IMR-90 (cell line): Measurements from ENCODE around the gene PDGFRA. TPM values are rescaled to one million over a fixed set of nuclear protein-coding genes. Genes with fewer than 3 reads are reported as not detected.

Source experiments
- ATAC-seq: fragments of 200-7000 bp; cut with Tn5 transposase; 2 replicates; pipeline ENCODE4 v1.9.1; 2020; ENCODE audit warnings: low read depth, mild to moderate bottlenecking, moderate library complexity
- BruUV-seq: library from RNA; stranded (reverse); fragments of 400-500 nt; replicated peaks from 2 replicates; lab custom pipeline; 2021; lab: Mats Ljungman, UMichigan
- CTCF ChIA-PET: fragments of 300-600 bp; formaldehyde crosslinking; extraction: SDS; loops from one replicate; lab custom pipeline; 2021; ENCODE audit warnings: antibody characterized with exemption; lab: Yijun Ruan, JAX
- POLR2A ChIA-PET: fragments of 300-600 bp; sonication (Branson Sonifier 250); formaldehyde crosslinking; loops from one replicate; lab custom pipeline; 2022; ENCODE audit warnings: antibody characterized with exemption; ENCODE audit not compliant: unreplicated experiment; lab: Charles Lee
- DNase-seq: peaks from one replicate; pipeline ENCODE4 v3.0.0; 2013
- H2AFZ ChIP-seq: replicated peaks from 2 replicates; pipeline ENCODE3; 2013; ENCODE audit warnings: low read length, mild to moderate bottlenecking; ENCODE audit not compliant: poor library complexity
- H2AK5ac ChIP-seq: 2 replicates; pipeline ENCODE4 v1.6.1; 2013; ENCODE audit warnings: low read depth, low read length, inconsistent platforms
- H2AK9ac ChIP-seq: replicated peaks from 2 replicates; pipeline ENCODE3; 2013; ENCODE audit warnings: mild to moderate bottlenecking, low read depth, low read length, moderate library complexity; ENCODE audit not compliant: poor library complexity
- H2BK120ac ChIP-seq: 2 replicates; pipeline ENCODE4 v1.6.1; 2013; ENCODE audit warnings: low read depth, low read length, inconsistent platforms
- H2BK15ac ChIP-seq: 3 replicates; pipeline ENCODE4 v1.6.1; 2013; ENCODE audit warnings: low read depth, low read length, inconsistent platforms
- H2BK20ac ChIP-seq: 2 replicates; pipeline ENCODE4 v1.6.1; 2013; ENCODE audit warnings: low read depth, mild to moderate bottlenecking, inconsistent platforms, low read length, moderate library complexity
- H2BK5ac ChIP-seq: 2 replicates; pipeline ENCODE4 v1.6.1; 2013; ENCODE audit warnings: mild to moderate bottlenecking, low read depth, low read length, inconsistent platforms; ENCODE audit not compliant: poor library complexity, severe bottlenecking
- H3K14ac ChIP-seq: replicated peaks from 2 replicates; pipeline ENCODE4 v1.6.1; 2013; ENCODE audit warnings: low read depth, low read length, inconsistent platforms
- H3K18ac ChIP-seq: 2 replicates; pipeline ENCODE4 v1.6.1; 2013; ENCODE audit warnings: low read depth, low read length, control low read depth
- H3K23ac ChIP-seq: 2 replicates; pipeline ENCODE4 v1.6.1; 2013; ENCODE audit warnings: low read depth, low read length, inconsistent platforms
- H3K27ac ChIP-seq: 2 replicates; pipeline ENCODE4 v1.5.1; 2013; ENCODE audit warnings: mild to moderate bottlenecking, control low read depth, low read length; ENCODE audit not compliant: insufficient read depth
- H3K27me3 ChIP-seq: 2 replicates; pipeline ENCODE4 v1.6.1; 2013; ENCODE audit warnings: low read length; ENCODE audit not compliant: control insufficient read depth, insufficient read depth
- H3K36me3 ChIP-seq: 2 replicates; pipeline ENCODE4 v1.6.1; 2013; ENCODE audit warnings: low read length, mixed read lengths; ENCODE audit not compliant: control insufficient read depth, insufficient read depth
- H3K4ac ChIP-seq: 2 replicates; pipeline ENCODE4 v1.6.1; 2013; ENCODE audit warnings: low read depth, low read length, inconsistent platforms
- H3K4me1 ChIP-seq: 2 replicates; pipeline ENCODE4 v1.6.1; 2013; ENCODE audit warnings: low read length, mixed read lengths; ENCODE audit not compliant: control insufficient read depth, insufficient read depth
- H3K4me2 ChIP-seq: 2 replicates; pipeline ENCODE4 v1.6.1; 2013; ENCODE audit warnings: low read depth, mild to moderate bottlenecking, control low read depth, low read length, moderate library complexity
- H3K4me3 ChIP-seq: 2 replicates; pipeline ENCODE4 v1.5.1; 2013; ENCODE audit warnings: low read depth, mild to moderate bottlenecking, control low read depth, low read length, moderate library complexity; ENCODE audit not compliant: insufficient read depth
- H3K56ac ChIP-seq: 2 replicates; pipeline ENCODE4 v1.6.1; 2013; ENCODE audit warnings: low read length, inconsistent platforms; ENCODE audit not compliant: insufficient read depth; ENCODE audit errors: extremely low read depth
- H3K79me1 ChIP-seq, 2 experiments: 2 replicates each; pipeline ENCODE4 v1.6.1; 2013; ENCODE audit warnings: low read length in 2 of 2, inconsistent platforms in 1 of 2, low read depth in 1 of 2
- H3K9ac ChIP-seq: 2 replicates; pipeline ENCODE4 v1.6.1; 2013; ENCODE audit warnings: low read depth, low read length, control low read depth
- H3K9me1 ChIP-seq: 2 replicates; pipeline ENCODE4 v1.6.1; 2013; ENCODE audit warnings: low read length, inconsistent platforms; ENCODE audit not compliant: insufficient read depth
- H3K9me3 ChIP-seq: 2 replicates; pipeline ENCODE4 v1.6.1; 2013; ENCODE audit warnings: low read length; ENCODE audit not compliant: control insufficient read depth, insufficient read depth
- H4K20me1 ChIP-seq: 2 replicates; pipeline ENCODE4 v1.6.1; 2013; ENCODE audit warnings: low read length, inconsistent platforms; ENCODE audit not compliant: insufficient read depth
- H4K5ac ChIP-seq: 2 replicates; pipeline ENCODE4 v1.6.1; 2013; ENCODE audit warnings: mild to moderate bottlenecking, low read depth, low read length, control low read depth
- H4K8ac ChIP-seq, 2 experiments: 2 replicates each; pipeline ENCODE4 v1.6.1; 2013; ENCODE audit warnings: low read depth in 2 of 2, low read length in 2 of 2, control low read depth in 1 of 2, inconsistent platforms in 1 of 2
- H4K91ac ChIP-seq: 2 replicates; pipeline ENCODE4 v1.6.1; 2013; ENCODE audit warnings: low read depth, low read length, inconsistent platforms; ENCODE audit not compliant: insufficient read depth
- BHLHE40 ChIP-seq: fragments of 150-350 bp; IDR thresholded peaks from 2 replicates; pipeline ENCODE4 v1.6.1; 2016; ENCODE audit warnings: mild to moderate bottlenecking, low read depth, low read length
- CEBPB ChIP-seq: IDR thresholded peaks from 2 replicates; pipeline ENCODE4 v1.6.1; 2012; ENCODE audit warnings: low read depth, low read length, improper control_type of control experiment
- CHD1 ChIP-seq: IDR thresholded peaks from 2 replicates; pipeline ENCODE4 v1.6.1; 2012; ENCODE audit warnings: low read depth, low read length, improper control_type of control experiment
- FOS ChIP-seq: fragments of 150-350 bp; IDR thresholded peaks from 2 replicates; pipeline ENCODE4 v1.6.1; 2016; ENCODE audit warnings: low read depth, low read length
- MAFK ChIP-seq: IDR thresholded peaks from 2 replicates; pipeline ENCODE4 v1.6.1; 2012; ENCODE audit warnings: low read depth, low read length, improper control_type of control experiment
- MAZ ChIP-seq: IDR thresholded peaks from 2 replicates; pipeline ENCODE4 v1.6.1; 2012; ENCODE audit warnings: low read depth, mild to moderate bottlenecking, low read length, improper control_type of control experiment, moderate library complexity, borderline replicate concordance
- MXI1 ChIP-seq: IDR thresholded peaks from 2 replicates; pipeline ENCODE4 v1.6.1; 2012; ENCODE audit warnings: low read depth, mild to moderate bottlenecking, low read length, moderate library complexity, borderline replicate concordance
- POLR2A ChIP-seq: IDR thresholded peaks from 2 replicates; pipeline ENCODE4 v1.6.1; 2012; ENCODE audit warnings: mild to moderate bottlenecking, low read depth, low read length
- RAD21 ChIP-seq: IDR thresholded peaks from 2 replicates; pipeline ENCODE4 v1.6.1; 2012; ENCODE audit warnings: low read length, improper control_type of control experiment
- RFX5 ChIP-seq: IDR thresholded peaks from 2 replicates; pipeline ENCODE4 v1.8.0; 2012; ENCODE audit warnings: low read depth, mild to moderate bottlenecking, low read length, moderate library complexity
- WGBS, 2 experiments: methylation state at CpG; one replicate each; pipeline versions ENCODE4 v1.1.5 to v1.1.7; 2013; ENCODE audit warnings: missing lambda C conversion rate in 2 of 2; ENCODE audit not compliant: insufficient read length in 1 of 2; ENCODE audit errors: extremely low coverage in 2 of 2; 5-methylcytosine and 5-hydroxymethylcytosine counted together
- dilution Hi-C: fragments of 300-500 bp; cut with HindIII; formaldehyde crosslinking; loops from one replicate; pipeline ENCODE4 v1.14.3; 2018; ENCODE audit warnings: low sequenced_read_pairs; ENCODE audit not compliant: unreplicated experiment
- in situ Hi-C: fragments of 300-500 bp; cut with MboI; formaldehyde crosslinking; loops from 3 replicates; pipeline ENCODE4 v1.14.3; 2019; ENCODE audit warnings: low sequenced_read_pairs, inconsistent platforms, mixed read lengths
- intact Hi-C: fragments of 100-400 bp; cut with micrococcal nuclease; formaldehyde crosslinking; loops from 2 replicates; pipeline ENCODE4 v1.10.0; 2022
- polyA plus RNA-seq, 3 experiments: library from polyadenylated mRNA; depleted of rRNA; stranded (reverse); fragments of >200 nt; gene quantifications; 2 replicates each; pipeline ENCODE4 v1.2.3, GENCODE V29; 2012; ENCODE audit warnings: low replicate concordance in 1 of 3
- total RNA-seq: library from RNA; depleted of rRNA; stranded (reverse); fragments of >200 nt; gene quantifications from 2 replicates; pipeline ENCODE4 v1.2.3, GENCODE V29; 2012
- TF ChIP-seq, protein P1 (sequence below): fragments of 150-350 bp; IDR thresholded peaks from 2 replicates; pipeline ENCODE4 v1.6.1; 2017; ENCODE audit warnings: mild to moderate bottlenecking, antibody characterized with exemption, low read length, low read depth
- TF ChIP-seq, protein P2 (sequence below): fragments of 150-350 bp; IDR thresholded peaks from 2 replicates; pipeline ENCODE4 v1.6.1; 2016; ENCODE audit warnings: low read depth, mild to moderate bottlenecking, low read length, moderate library complexity, borderline replicate concordance

The PDGFRA gene
- total and polyA plus RNA-seq, 2 of the 4 experiments (the other 2 are of a cell fraction), result 60.8 to 168 TPM

DNA sequence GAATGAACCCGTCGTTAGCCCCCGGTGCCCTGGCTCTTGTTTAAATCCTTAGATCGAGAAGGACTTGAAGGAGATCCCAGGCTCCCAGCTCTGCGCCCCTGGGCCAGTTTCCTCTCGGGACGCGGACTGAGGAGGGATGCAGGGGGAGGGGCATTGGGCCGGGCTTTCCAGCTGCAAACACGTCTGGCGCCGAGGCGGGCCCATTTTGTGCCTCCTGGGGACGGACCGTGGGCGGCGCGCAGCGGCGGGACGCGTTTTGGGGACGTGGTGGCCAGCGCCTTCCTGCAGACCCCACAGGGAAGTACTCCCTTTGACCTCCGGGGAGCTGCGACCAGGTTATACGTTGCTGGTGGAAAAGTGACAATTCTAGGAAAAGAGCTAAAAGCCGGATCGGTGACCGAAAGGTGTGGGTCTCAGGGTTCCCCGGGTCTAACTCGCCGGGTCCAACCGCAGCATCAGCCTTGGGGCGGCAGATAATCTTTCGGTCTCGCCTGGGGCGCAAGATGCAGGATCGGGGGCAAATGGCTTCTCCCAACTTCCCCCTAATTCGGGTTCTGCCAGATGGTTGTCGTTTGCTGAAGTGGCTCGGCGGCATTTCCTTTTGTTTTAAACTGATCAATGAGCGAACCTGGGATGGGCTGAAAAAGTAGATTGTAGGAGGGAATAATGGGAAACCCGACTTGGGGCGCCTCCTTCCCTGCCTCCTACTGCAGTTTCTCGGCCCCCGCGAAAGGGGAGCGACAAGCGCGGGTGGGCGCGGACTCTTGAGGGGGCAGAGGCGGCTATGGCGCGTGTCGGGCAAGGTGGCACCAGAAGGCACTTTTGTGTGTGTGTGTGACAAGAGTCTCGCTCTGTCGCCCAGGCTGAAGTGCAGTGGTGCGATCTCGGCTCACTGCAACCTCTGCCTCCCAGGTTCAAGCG is 2.9 kb downstream of the PDGFRA start:
- peak overlapping the region; percentile 67 for H3K4me2 ChIP-seq
- H4K20me1 ChIP-seq, result peaks cover 59% of the 10 kb centered on the region
- WGBS, 2 experiments, result 0% methylated on average over 15 of the region's 63 CpGs; no CpG with 5 or more reads in 1 of the 2 experiments
- peak overlapping the region; percentile 69 for H2BK20ac ChIP-seq
- peak overlapping the region; percentile 98 for H3K4ac ChIP-seq
- peaks cover under 1% of the 10 kb centered on the region for H3K9me1 ChIP-seq
- H2AK9ac ChIP-seq, result peak overlapping the region; percentile 90
- no TSS peak for BruUV-seq
- no peaks in the 10 kb centered on the region for H3K27me3 ChIP-seq
- ATAC-seq, result no peak
- ChIA-PET CTCF (interaction anchor here (0.8 to 3.2 kb wide), 5 partner anchors 302 to 594 kb away, joined by 3 to 13 read pairs (median 5); no protein-coding TSS in a partner anchor), POLR2A (interaction anchor here (0.5 to 1.4 kb wide), 4 partner anchors 257 to 453 kb away, joined by 3 to 6 read pairs (median 3); no protein-coding TSS in a partner anchor)
- no peaks in the 10 kb centered on the region; the same call in 1 of the 2 replicates for H3K4me1 ChIP-seq
- peak overlapping the region; percentile 89 for H3K4me3 ChIP-seq
- no peaks in the 10 kb centered on the region for H3K9me3 ChIP-seq
- H3K56ac ChIP-seq, result peak overlapping the region; percentile 90
- H3K9ac ChIP-seq, result peak overlapping the region; percentile 98
- H3K27ac ChIP-seq, result peak overlapping the region; percentile 98
- in situ Hi-C loops, result loop anchor here (25.0 kb wide), 1 partner anchor 1695 kb away; no protein-coding TSS in a partner anchor
- H3K14ac ChIP-seq, result peak overlapping the region; percentile 97
- peak overlapping the region; percentile 96 for H3K23ac ChIP-seq
- H2BK5ac ChIP-seq, result peak overlapping the region; percentile 93
- peak overlapping the region; percentile 94 for H2BK120ac ChIP-seq
- H4K91ac ChIP-seq, result peak overlapping the region; percentile 96
- peak overlapping the region; percentile 81 for H4K5ac ChIP-seq
- H2AK5ac ChIP-seq, result peak overlapping the region; percentile 78
- dilution Hi-C loops, result no loop called here
- peak overlapping the region; percentile 92 for H3K18ac ChIP-seq
- intact Hi-C loops, result loop anchor here (5.0 to 10.0 kb wide), 2 partner anchors 370 to 1577 kb away; partner anchors contain the start of gene USP46
- peak; percentile 66 for DNase-seq
- H2BK15ac ChIP-seq, result peak overlapping the region; percentile 66; the same call in 1 of the 3 replicates
- peaks cover 0 to 37% of the 10 kb centered on the region in 2 experiments; a peak in 2 of 4 replicates for H3K79me1 ChIP-seq
- H2AFZ ChIP-seq, result peak overlapping the region; percentile 88
- H4K8ac ChIP-seq, result peak overlapping the region; percentile 77 to 82; a peak in 3 of 4 replicates
- H3K36me3 ChIP-seq, result peaks cover 29% of the 10 kb centered on the region; the same call in 1 of the 2 replicates
- no peak for TF ChIP-seq POLR2A
- TF ChIP-seq MAFK, result no peak
- TF ChIP-seq CEBPB, result no peak
- no peak for TF ChIP-seq MXI1
- TF ChIP-seq CHD1, result no peak
- no peak; the same call in 1 of the 2 replicates for TF ChIP-seq RAD21
- no peak for TF ChIP-seq BHLHE40
- TF ChIP-seq, protein P1, sequence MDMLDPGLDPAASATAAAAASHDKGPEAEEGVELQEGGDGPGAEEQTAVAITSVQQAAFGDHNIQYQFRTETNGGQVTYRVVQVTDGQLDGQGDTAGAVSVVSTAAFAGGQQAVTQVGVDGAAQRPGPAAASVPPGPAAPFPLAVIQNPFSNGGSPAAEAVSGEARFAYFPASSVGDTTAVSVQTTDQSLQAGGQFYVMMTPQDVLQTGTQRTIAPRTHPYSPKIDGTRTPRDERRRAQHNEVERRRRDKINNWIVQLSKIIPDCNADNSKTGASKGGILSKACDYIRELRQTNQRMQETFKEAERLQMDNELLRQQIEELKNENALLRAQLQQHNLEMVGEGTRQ, result no peak
- no peak for TF ChIP-seq MAZ
- no peak for TF ChIP-seq RFX5
- no peak for TF ChIP-seq FOS
- TF ChIP-seq, protein P2, sequence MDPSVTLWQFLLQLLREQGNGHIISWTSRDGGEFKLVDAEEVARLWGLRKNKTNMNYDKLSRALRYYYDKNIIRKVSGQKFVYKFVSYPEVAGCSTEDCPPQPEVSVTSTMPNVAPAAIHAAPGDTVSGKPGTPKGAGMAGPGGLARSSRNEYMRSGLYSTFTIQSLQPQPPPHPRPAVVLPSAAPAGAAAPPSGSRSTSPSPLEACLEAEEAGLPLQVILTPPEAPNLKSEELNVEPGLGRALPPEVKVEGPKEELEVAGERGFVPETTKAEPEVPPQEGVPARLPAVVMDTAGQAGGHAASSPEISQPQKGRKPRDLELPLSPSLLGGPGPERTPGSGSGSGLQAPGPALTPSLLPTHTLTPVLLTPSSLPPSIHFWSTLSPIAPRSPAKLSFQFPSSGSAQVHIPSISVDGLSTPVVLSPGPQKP, result no peak
